Heart right ventricle (tissue), 16 donors: ENCODE data around the gene MYO1D. TPM values are rescaled to one million over a fixed set of nuclear protein-coding genes. Genes with fewer than 3 reads are reported as not detected.

ENCODE experiments used
- ATAC-seq, 8 donors: fragments of 200-7000 bp; cut with Tn5 transposase; one replicate each; pipeline ENCODE4 v1.9.1; 2020; ENCODE audit warnings: mild to moderate bottlenecking in 8 of 8, moderate library complexity in 8 of 8, moderate number of reproducible peaks in 1 of 8
- DNase-seq, 2 donors: peaks; one replicate each; pipeline ENCODE4 v3.0.0-alpha.2; 2020
- H3K27ac ChIP-seq, 10 donors: fragments of 200-600 bp; sonication (generic) in 2 of 10; one replicate each; pipeline versions ENCODE4 v1.5.0 to v1.8.0; 2020 to 2022; ENCODE audit warnings: mild to moderate bottlenecking in 3 of 10
- H3K27me3 ChIP-seq, 7 donors: fragments of 200-600 bp; one replicate each; pipeline ENCODE4 v1.8.0; 2021 to 2022; ENCODE audit warnings: mild to moderate bottlenecking in 2 of 7
- H3K36me3 ChIP-seq, 9 donors: fragments of 200-600 bp; sonication (generic) in 1 of 9; one replicate each; pipeline versions ENCODE4 v1.5.0 to v1.8.0; 2020 to 2022; ENCODE audit warnings: mild to moderate bottlenecking in 2 of 9
- H3K4me1 ChIP-seq, 9 donors: fragments of 200-600 bp; sonication (generic) in 1 of 9; one replicate each; pipeline versions ENCODE4 v1.5.0 to v1.8.0; 2020 to 2022; ENCODE audit warnings: mild to moderate bottlenecking in 4 of 9
- H3K4me3 ChIP-seq, 10 donors: fragments of 200-600 bp; sonication (generic) in 2 of 10; one replicate each; pipeline versions ENCODE4 v1.5.0 to v1.8.0; 2020 to 2022; ENCODE audit warnings: mild to moderate bottlenecking in 7 of 10, moderate library complexity in 2 of 10
- H3K9me3 ChIP-seq, 11 donors: fragments of 200-600 bp in 10 of 11; sonication (generic) in 2 of 11; one replicate each; pipeline versions ENCODE4 v1.5.0 to v1.8.0; 2013 to 2022; ENCODE audit warnings: mild to moderate bottlenecking in 2 of 11, control low read depth in 1 of 11, moderate library complexity in 1 of 11
- WGBS, 2 donors: extraction: QIAGEN DNeasy Blood & Tissue Kit; methylation state at CpG; one replicate each; pipeline ENCODE4 v1.1.7; 2013; ENCODE audit warnings: inconsistent platforms in 1 of 2; 5-methylcytosine and 5-hydroxymethylcytosine counted together
- intact Hi-C, 10 donors: fragments of 100-400 bp; cut with DNase I; formaldehyde crosslinking; loops; one replicate each; pipeline versions ENCODE4 v1.11.1 to v1.14.2; 2022
- polyA plus RNA-seq, 2 donors: library from polyadenylated mRNA; stranded (reverse); fragments of 200-250 nt; gene quantifications; one replicate each; pipeline ENCODE4 v1.2.3, GENCODE V29; 2013
- total RNA-seq, 10 donors: library from RNA; stranded (reverse); fragmentation: NEBNext Ultra II Directional in 3 of 10; extraction: Animal tissue kit (Norgen Biotek cat#: 25700) in 3 of 10; gene quantifications; one replicate each; pipeline versions ENCODE4 v1.2.1 to v1.2.4, GENCODE V29; 2021 to 2023
- TF ChIP-seq, protein P1 (sequence below), 9 donors: fragments of 200-600 bp; sonication (generic) in 2 of 9; IDR thresholded peaks; one replicate each; pipeline versions ENCODE4 v1.5.0 to v1.8.0; 2021 to 2022; ENCODE audit warnings: antibody characterized with exemption in 9 of 9, mild to moderate bottlenecking in 5 of 9, moderate library complexity in 1 of 9
- donor health status: Arrhythmogenic right ventricular cardiomyopathy.
- donor health status: ischemic (EF 13 %, LVEDD 7.1; RV severe dilation, severe dysfunction).
- donor health status: healthy with polysubstance abuse.
- donor health status: DM: no; HTN: yes; CAD: no.
- donor health status: DM: no; HTN: no; CAD: no.
- donor health status: ischemic (EF 25% LVEDD 6.9; RV normal size, moderate dysfunction).
- donor health status: ischemic (EF 25% LVEDD 5.7; RV mildly dilated, moderate dysfunction).
- donor health status: healthy.
- donor health status: DM: yes; HTN: yes; CAD: no.
- donor health status: Ischemic cardiomyopathy.
- donor health status: ischemic (EF 35%, LVEDD 5.7; RV mildly dilated, moderate dysfunction).
- donor health status: nonischemic (EF 11% LVEDD 7.7; RV severe dilation, severe dysfunction).
- donor health status: DM: yes; HTN: yes; CAD: no.
- donor health status: PGD.
- donor health status: ischemic (EF 29% LVEDD 5.4; RV normal size, mild dysfunction).
- donor health status: nonischemic (EF 23%, LVEDD 6.1; RV moderate dilation, normal function).

Gene MYO1D
- total and polyA plus RNA-seq, 12 donors: 1.9 to 16.4 (median 6.7) TPM

DNA sequence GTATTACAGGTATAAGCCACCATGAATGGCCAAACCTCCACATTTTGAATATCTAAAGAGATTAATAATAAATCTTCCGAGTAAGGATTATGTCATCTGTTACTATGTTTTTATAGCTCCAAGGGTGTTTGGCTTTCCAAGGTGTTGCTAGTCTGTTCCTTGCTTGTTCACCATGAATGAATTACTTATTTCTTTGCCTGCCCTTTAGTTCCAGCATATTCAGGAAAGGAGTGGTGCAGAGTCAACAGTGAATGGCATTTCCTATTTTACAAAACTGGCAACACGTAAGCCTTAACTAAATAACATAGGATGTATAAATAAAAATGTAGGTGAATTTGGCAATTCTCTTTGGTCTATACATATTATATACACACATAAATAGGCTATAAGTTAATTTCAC is 70.3 kb downstream of the MYO1D start:
- TF ChIP-seq, protein P1, sequence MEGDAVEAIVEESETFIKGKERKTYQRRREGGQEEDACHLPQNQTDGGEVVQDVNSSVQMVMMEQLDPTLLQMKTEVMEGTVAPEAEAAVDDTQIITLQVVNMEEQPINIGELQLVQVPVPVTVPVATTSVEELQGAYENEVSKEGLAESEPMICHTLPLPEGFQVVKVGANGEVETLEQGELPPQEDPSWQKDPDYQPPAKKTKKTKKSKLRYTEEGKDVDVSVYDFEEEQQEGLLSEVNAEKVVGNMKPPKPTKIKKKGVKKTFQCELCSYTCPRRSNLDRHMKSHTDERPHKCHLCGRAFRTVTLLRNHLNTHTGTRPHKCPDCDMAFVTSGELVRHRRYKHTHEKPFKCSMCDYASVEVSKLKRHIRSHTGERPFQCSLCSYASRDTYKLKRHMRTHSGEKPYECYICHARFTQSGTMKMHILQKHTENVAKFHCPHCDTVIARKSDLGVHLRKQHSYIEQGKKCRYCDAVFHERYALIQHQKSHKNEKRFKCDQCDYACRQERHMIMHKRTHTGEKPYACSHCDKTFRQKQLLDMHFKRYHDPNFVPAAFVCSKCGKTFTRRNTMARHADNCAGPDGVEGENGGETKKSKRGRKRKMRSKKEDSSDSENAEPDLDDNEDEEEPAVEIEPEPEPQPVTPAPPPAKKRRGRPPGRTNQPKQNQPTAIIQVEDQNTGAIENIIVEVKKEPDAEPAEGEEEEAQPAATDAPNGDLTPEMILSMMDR (IDR thresholded peaks at IDR 0.05): no peak
- no peaks in the 10 kb centered on the region for H3K36me3 ChIP-seq
- intact Hi-C loops: no loop called here
- ATAC-seq (no peak), DNase-seq (no peak)
- H3K27me3 ChIP-seq: no peaks in the 10 kb centered on the region
- H3K27ac ChIP-seq: no peak overlapping the region
- H3K4me1 ChIP-seq: peaks cover 0 to 13% (median 0%) of the 10 kb centered on the region in 9 donors
- no peak overlapping the region for H3K4me3 ChIP-seq
- H3K9me3 ChIP-seq: no peaks in the 10 kb centered on the region
- WGBS, 2 donors: 71 to 78% methylated on average over 2 of the region's 2 CpGs

DNA sequence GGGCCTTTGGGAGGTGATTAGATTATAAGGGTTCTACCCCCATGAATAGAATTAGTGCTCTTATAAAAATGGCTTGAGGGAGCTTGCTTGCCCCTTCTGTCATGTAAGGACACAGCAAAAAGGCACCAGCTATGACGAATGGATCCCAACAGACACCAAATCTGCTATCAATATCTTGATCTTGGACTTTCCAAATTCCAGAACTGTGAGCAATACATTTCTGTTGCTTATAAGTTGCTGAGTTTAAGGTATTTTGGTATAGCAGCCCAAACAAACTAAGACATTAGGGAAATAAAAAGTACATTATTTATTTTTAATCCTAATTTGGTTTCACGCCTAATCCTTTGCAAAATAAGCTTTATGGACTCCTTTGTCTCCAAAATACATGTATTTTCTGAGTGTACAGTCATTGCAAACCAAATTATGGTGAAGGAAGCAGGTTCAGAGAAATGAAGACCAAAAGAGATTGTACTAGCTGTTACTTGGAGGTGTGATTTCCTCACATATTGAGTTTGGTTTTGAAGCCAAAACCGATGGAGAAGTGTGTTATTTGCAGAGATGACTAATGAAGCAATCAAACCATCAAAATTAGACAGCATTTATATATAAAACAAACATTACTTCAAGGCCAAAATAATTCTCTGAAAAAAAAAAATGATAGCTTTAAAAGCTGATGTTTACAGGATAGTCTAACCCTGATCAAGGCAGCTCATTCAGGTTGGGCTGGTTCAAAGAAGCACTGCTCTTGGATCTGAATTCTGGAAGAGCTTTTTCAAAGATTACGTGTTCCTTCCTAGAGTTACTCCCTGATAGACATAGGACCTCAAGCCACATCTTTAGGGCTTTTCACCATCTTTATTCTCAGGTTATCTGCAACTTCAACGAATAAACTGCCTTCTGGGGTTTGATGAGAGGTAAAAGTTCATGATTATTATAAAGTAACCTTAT is 71.6 kb downstream of the MYO1D start:
- no peaks in the 10 kb centered on the region for H3K36me3 ChIP-seq
- H3K27ac ChIP-seq: no peak overlapping the region
- DNase-seq (no peak), ATAC-seq (no peak)
- H3K4me3 ChIP-seq: no peak overlapping the region
- intact Hi-C loops: no loop called here
- peaks cover 0 to 14% (median 0%) of the 10 kb centered on the region in 9 donors for H3K4me1 ChIP-seq
- no peaks in the 10 kb centered on the region for H3K9me3 ChIP-seq
- no peaks in the 10 kb centered on the region for H3K27me3 ChIP-seq
- TF ChIP-seq, protein P1 (IDR thresholded peaks at IDR 0.05): no peak
- WGBS, 2 donors: 87 to 89% methylated on average over 5 of the region's 5 CpGs

DNA sequence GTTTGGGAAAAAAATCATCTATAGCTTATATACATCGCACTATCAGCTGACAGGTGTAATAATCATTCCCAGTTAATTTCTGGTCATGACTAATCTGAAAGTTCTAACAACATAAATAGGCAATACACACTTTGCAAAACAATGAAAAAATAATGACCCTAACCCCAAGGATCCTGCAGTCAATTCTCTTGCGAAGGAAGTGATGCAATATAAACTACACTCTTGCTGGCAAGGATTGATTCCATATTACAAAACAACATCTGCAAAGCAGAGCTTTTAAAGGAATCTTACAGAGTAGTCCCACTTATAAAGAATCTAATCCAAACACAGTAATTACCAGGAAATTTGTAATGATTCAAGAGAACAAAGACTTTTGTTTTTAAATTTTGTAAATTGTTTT is 73.4 kb downstream of the MYO1D start:
- Histone ChIP-seq H3K4me1 (peaks cover 0 to 19% (median 0%) of the 10 kb centered on the region in 9 donors), H3K9me3 (no peaks in the 10 kb centered on the region), H3K4me3 (no peak overlapping the region), H3K27me3 (no peaks in the 10 kb centered on the region), H3K36me3 (no peaks in the 10 kb centered on the region), H3K27ac (no peak overlapping the region)
- no peak for DNase-seq
- intact Hi-C loops: no loop called here
- 67 to 79% methylated on average over 2 of the region's 2 CpGs for WGBS, 2 donors
- TF ChIP-seq, protein P1 (IDR thresholded peaks at IDR 0.05): no peak
- no peak for ATAC-seq

DNA sequence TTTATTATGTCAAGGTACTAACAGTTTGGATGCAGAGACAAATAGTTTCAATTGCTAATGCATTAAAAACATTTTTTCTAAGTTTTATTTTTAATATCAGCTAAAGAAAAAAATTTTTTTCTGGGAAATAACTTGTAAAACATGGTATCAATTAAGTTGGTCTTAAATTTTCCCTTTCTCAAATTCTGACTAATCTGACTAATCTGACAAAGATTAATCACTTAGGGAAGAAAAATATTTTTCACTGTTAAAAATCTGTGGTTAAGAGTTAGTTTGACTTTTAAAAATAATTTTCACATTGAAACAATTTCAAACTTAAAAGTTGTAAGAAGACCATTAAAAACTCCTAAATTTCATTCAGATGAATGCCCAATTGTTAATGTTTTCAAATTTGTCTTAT is 74.6 kb downstream of the MYO1D start:
- TF ChIP-seq, protein P1 (IDR thresholded peaks at IDR 0.05): no peak
- Histone ChIP-seq H3K4me1 (peaks cover 0 to 24% (median 0%) of the 10 kb centered on the region in 9 donors), H3K36me3 (no peaks in the 10 kb centered on the region), H3K27ac (no peak overlapping the region), H3K4me3 (no peak overlapping the region), H3K9me3 (no peaks in the 10 kb centered on the region), H3K27me3 (no peaks in the 10 kb centered on the region)
- ATAC-seq (no peak), DNase-seq (no peak)
- intact Hi-C loops: no loop called here
